H1 (cell line): ENCODE measurements around the gene CDH1.

Experiments
- BRCA1 ChIP-seq: IDR thresholded peaks from 2 replicates; pipeline ENCODE4 v1.6.1; 2012; ENCODE audit warnings: low read depth, low read length, improper control_type of control experiment
- CHD2 ChIP-seq: IDR thresholded peaks from 2 replicates; pipeline ENCODE4 v1.6.1; 2012; ENCODE audit warnings: low read length, improper control_type of control experiment
- CREB1 ChIP-seq: IDR thresholded peaks from 2 replicates; pipeline ENCODE4 v1.6.1; 2012; ENCODE audit warnings: inconsistent platforms
- EGR1 ChIP-seq: IDR thresholded peaks from 2 replicates; pipeline ENCODE4 v1.6.1; 2011; ENCODE audit warnings: low read depth, low read length, borderline replicate concordance
- EP300 ChIP-seq, 2 experiments: IDR thresholded peaks; 1 replicate in 1 of 2; 2 replicates in 1 of 2; pipeline ENCODE4 v1.6.1; 2011 to 2012; ENCODE audit warnings: low read depth in 2 of 2, low read length in 2 of 2, mild to moderate bottlenecking in 2 of 2, borderline replicate concordance in 1 of 2, inconsistent platforms in 1 of 2, moderate library complexity in 1 of 2
- EZH2 ChIP-seq: fragments of 200-600 bp; sonication (generic); IDR thresholded peaks from 2 replicates; pipeline ENCODE4 v1.7.1; 2012; ENCODE audit warnings: low read depth, mild to moderate bottlenecking, moderate library complexity, low read length, inconsistent platforms; ENCODE audit not compliant: severe bottlenecking
- POLR2A ChIP-seq, 2 experiments: IDR thresholded peaks; 1 replicate in 1 of 2; 2 replicates in 1 of 2; pipeline ENCODE4 v1.6.1; 2011; ENCODE audit warnings: low read depth in 2 of 2, low read length in 2 of 2, mild to moderate bottlenecking in 2 of 2; ENCODE audit errors: control extremely low read depth in 1 of 2
- RFX5 ChIP-seq: IDR thresholded peaks from 2 replicates; pipeline ENCODE4 v1.6.1; 2011; ENCODE audit warnings: low read depth, low read length, improper control_type of control experiment, borderline replicate concordance
- TAF1 ChIP-seq: IDR thresholded peaks from 2 replicates; pipeline ENCODE4 v1.6.1; 2011; ENCODE audit warnings: mild to moderate bottlenecking, low read depth, low read length
- TEAD4 ChIP-seq: IDR thresholded peaks from 2 replicates; pipeline ENCODE4 v1.6.1; 2012; ENCODE audit warnings: low read depth, low read length, inconsistent platforms, mixed read lengths
- TF ChIP-seq, protein P1 (sequence below), 3 experiments: IDR thresholded peaks; 1 replicate in 2 of 3; 2 replicates in 1 of 3; pipeline versions ENCODE4 v1.5.1 to v1.6.1; 2011; ENCODE audit warnings: low read length in 3 of 3, mild to moderate bottlenecking in 3 of 3, inconsistent platforms in 2 of 3, low read depth in 1 of 3, moderate library complexity in 1 of 3; ENCODE audit not compliant: insufficient read depth in 1 of 3; ENCODE audit errors: control extremely low read depth in 1 of 3

GRCh38 chr16:68750193-68750695 is 13.2 kb downstream of the CDH1 start:
- TF ChIP-seq EGR1 (no peak), EP300 (IDR thresholded peaks at IDR 0.05; ENCODE audit: borderline replicate concordance in 1 of 2, low read depth in 2 of 2, low read length in 2 of 2) (no peak), TEAD4 (no peak), POLR2A (IDR thresholded peaks at IDR 0.05; ENCODE audit: control extremely low read depth in 1 of 2, low read depth in 2 of 2, low read length in 2 of 2) (no peak), TAF1 (no peak), RFX5 (no peak), CHD2 (no peak), EZH2 (no peak), CREB1 (no peak), BRCA1 (no peak)
- TF ChIP-seq, protein P1, sequence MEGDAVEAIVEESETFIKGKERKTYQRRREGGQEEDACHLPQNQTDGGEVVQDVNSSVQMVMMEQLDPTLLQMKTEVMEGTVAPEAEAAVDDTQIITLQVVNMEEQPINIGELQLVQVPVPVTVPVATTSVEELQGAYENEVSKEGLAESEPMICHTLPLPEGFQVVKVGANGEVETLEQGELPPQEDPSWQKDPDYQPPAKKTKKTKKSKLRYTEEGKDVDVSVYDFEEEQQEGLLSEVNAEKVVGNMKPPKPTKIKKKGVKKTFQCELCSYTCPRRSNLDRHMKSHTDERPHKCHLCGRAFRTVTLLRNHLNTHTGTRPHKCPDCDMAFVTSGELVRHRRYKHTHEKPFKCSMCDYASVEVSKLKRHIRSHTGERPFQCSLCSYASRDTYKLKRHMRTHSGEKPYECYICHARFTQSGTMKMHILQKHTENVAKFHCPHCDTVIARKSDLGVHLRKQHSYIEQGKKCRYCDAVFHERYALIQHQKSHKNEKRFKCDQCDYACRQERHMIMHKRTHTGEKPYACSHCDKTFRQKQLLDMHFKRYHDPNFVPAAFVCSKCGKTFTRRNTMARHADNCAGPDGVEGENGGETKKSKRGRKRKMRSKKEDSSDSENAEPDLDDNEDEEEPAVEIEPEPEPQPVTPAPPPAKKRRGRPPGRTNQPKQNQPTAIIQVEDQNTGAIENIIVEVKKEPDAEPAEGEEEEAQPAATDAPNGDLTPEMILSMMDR (IDR thresholded peaks at IDR 0.05; ENCODE audit: control extremely low read depth in 1 of 3, insufficient read depth in 1 of 3, low read depth in 1 of 3, low read length in 3 of 3) = no peak
